Measurements from ENCODE around the gene CALN1. TPM values are rescaled to one million over a fixed set of nuclear protein-coding genes. Genes with fewer than 3 reads are reported as not detected.
"Not testable (repeated sequence)": the region's sequence is repeated elsewhere in the genome, so short reads cannot be mapped to it uniquely, and the experiment has no call there.

The CALN1 gene
- total RNA-seq, 6 experiments from 2014 or later: 0.06 to 0.98 (median 0.34) TPM

GRCh38 chr7:71942115-71942514, 470.0 kb downstream of the CALN1 start:
- H3K4me1 ChIP-seq: no peaks in the 10 kb centered on the region
- ATAC-seq (no peak), DNase-seq (no peak)
- H3K27me3 ChIP-seq: no peaks in the 10 kb centered on the region
- intact Hi-C loops (cut with DNase I): no loop called here
- no peak overlapping the region for H3K27ac ChIP-seq
- WGBS (ENCODE audit: insufficient coverage, low coverage, low lambda C conversion rate, missing lambda C conversion rate): 93% methylated on average over 8 of the region's 17 CpGs
- no peak overlapping the region for H3K4me3 ChIP-seq
- TF ChIP-seq POLR2A (IDR thresholded peaks at IDR 0.05) (no peak), CTCF (IDR thresholded peaks at IDR 0.05) (no peak)
- no peaks in the 10 kb centered on the region for H3K9me3 ChIP-seq
- no peaks in the 10 kb centered on the region for H3K36me3 ChIP-seq

GRCh38 chr7:71937840-71938371, 474.2 kb downstream of the CALN1 start:
- H3K9me3 ChIP-seq: no peaks in the 10 kb centered on the region
- no peaks in the 10 kb centered on the region for H3K4me1 ChIP-seq
- H3K27me3 ChIP-seq: no peaks in the 10 kb centered on the region
- H3K36me3 ChIP-seq: no peaks in the 10 kb centered on the region
- no peak for TF ChIP-seq POLR2A (IDR thresholded peaks at IDR 0.05)
- no peak for TF ChIP-seq CTCF (IDR thresholded peaks at IDR 0.05)
- intact Hi-C loops (cut with DNase I): no loop called here
- H3K27ac ChIP-seq: no peak overlapping the region
- no peak overlapping the region for H3K4me3 ChIP-seq
- no peak for ATAC-seq
- DNase-seq: no peak
- 58% methylated on average over 4 of the region's 4 CpGs for WGBS (ENCODE audit: insufficient coverage, low coverage, low lambda C conversion rate, missing lambda C conversion rate)

GRCh38 chr7:71935674-71936073, 476.5 kb downstream of the CALN1 start:
- Histone ChIP-seq H3K4me1 (no peaks in the 10 kb centered on the region), H3K36me3 (no peaks in the 10 kb centered on the region), H3K27ac (no peak overlapping the region), H3K4me3 (no peak overlapping the region), H3K9me3 (no peaks in the 10 kb centered on the region), H3K27me3 (no peaks in the 10 kb centered on the region)
- DNase-seq: no peak
- WGBS (ENCODE audit: insufficient coverage, low coverage, low lambda C conversion rate, missing lambda C conversion rate): 72% methylated on average over 5 of the region's 5 CpGs
- intact Hi-C loops (cut with DNase I): no loop called here
- TF ChIP-seq CTCF (IDR thresholded peaks at IDR 0.05) (no peak), POLR2A (IDR thresholded peaks at IDR 0.05) (no peak)
- ATAC-seq: no peak

- no peak overlapping the region for H3K27ac ChIP-seq
- no peaks in the 10 kb centered on the region for H3K9me3 ChIP-seq
- TF ChIP-seq POLR2A (IDR thresholded peaks at IDR 0.05) (no peak), CTCF (IDR thresholded peaks at IDR 0.05) (no peak)
- DNase-seq: no peak
- no peaks in the 10 kb centered on the region for H3K4me1 ChIP-seq
- WGBS (ENCODE audit: insufficient coverage, low coverage, low lambda C conversion rate, missing lambda C conversion rate): 69% methylated on average over 7 of the region's 7 CpGs
- no peaks in the 10 kb centered on the region for H3K36me3 ChIP-seq
- intact Hi-C loops (cut with DNase I): no loop called here
- no peak for ATAC-seq
- no peak overlapping the region for H3K4me3 ChIP-seq
- H3K27me3 ChIP-seq: no peaks in the 10 kb centered on the region
Observed at GRCh38 chr7:71933426-71933825, 478.7 kb downstream of the CALN1 start.

GRCh38 chr7:71925663-71926062, 486.5 kb downstream of the CALN1 start:
- TF ChIP-seq CTCF (IDR thresholded peaks at IDR 0.05): no peak
- no peak for TF ChIP-seq POLR2A (IDR thresholded peaks at IDR 0.05)
- DNase-seq (no peak), ATAC-seq (no peak)
- no peaks in the 10 kb centered on the region for H3K36me3 ChIP-seq
- WGBS (ENCODE audit: insufficient coverage, low coverage, low lambda C conversion rate, missing lambda C conversion rate): 39% methylated on average over 3 of the region's 7 CpGs
- no peaks in the 10 kb centered on the region for H3K27me3 ChIP-seq
- no peak overlapping the region for H3K27ac ChIP-seq
- no peaks in the 10 kb centered on the region for H3K4me1 ChIP-seq
- H3K9me3 ChIP-seq: no peaks in the 10 kb centered on the region
- intact Hi-C loops (cut with DNase I): no loop called here
- H3K4me3 ChIP-seq: no peak overlapping the region

GRCh38 chr7:71914204-71914603, 497.9 kb downstream of the CALN1 start:
- intact Hi-C loops (cut with DNase I); H3K4me3 ChIP-seq; H3K4me1 ChIP-seq; H3K36me3 ChIP-seq; ATAC-seq; H3K9me3 ChIP-seq; DNase-seq; H3K27ac ChIP-seq; H3K27me3 ChIP-seq: not testable (repeated sequence)
- WGBS (ENCODE audit: insufficient coverage, low coverage, low lambda C conversion rate, missing lambda C conversion rate): 66% methylated on average over 4 of the region's 4 CpGs
